ENCODE measurements around the gene EMC1.

The EMC1 gene

GRCh38 chr1:19255288-19255687 is 4.0 kb upstream of the EMC1 start:
- TF ChIP-seq EZH2phosphoT487 (IDR thresholded peaks at IDR 0.05; ENCODE audit: borderline replicate concordance, low read length) (no peak), CTCF (IDR thresholded peaks at IDR 0.05; ENCODE audit: low read depth, low read length, poor library complexity, severe bottlenecking) (no peak)
- peaks cover 23% of the 10 kb centered on the region for H4K20me1 ChIP-seq (ENCODE audit: control insufficient read depth, insufficient read depth, low read depth, low read length)
- H3K27me3 ChIP-seq (ENCODE audit: control insufficient read depth, low read length), result no peaks in the 10 kb centered on the region
- no peaks in the 10 kb centered on the region for H3K9me2 ChIP-seq (replicated peaks; ENCODE audit: control insufficient read depth, low read length)
- no peak overlapping the region for H3K4me2 ChIP-seq (ENCODE audit: low read length)
- peaks cover 17% of the 10 kb centered on the region for H3K4me1 ChIP-seq (ENCODE audit: control insufficient read depth, low read length)
- peaks cover 94% of the 10 kb centered on the region for H3K36me3 ChIP-seq (ENCODE audit: control insufficient read depth, low read length)
- no peak overlapping the region for H3K4me3 ChIP-seq (ENCODE audit: low read length)
- no peak overlapping the region for H3K27ac ChIP-seq (ENCODE audit: low read depth, low read length)
- no peaks in the 10 kb centered on the region for H3F3A ChIP-seq (ENCODE audit: control insufficient read depth, insufficient read depth)
- H3K9me3 ChIP-seq (ENCODE audit: control insufficient read depth, insufficient read depth, low read length), result no peaks in the 10 kb centered on the region
- peaks cover 63% of the 10 kb centered on the region for H3K79me2 ChIP-seq (ENCODE audit: control insufficient read depth, low read length)

- no peak overlapping the region for H3K4me3 ChIP-seq (ENCODE audit: low read length)
- no peaks in the 10 kb centered on the region for H3F3A ChIP-seq (ENCODE audit: control insufficient read depth, insufficient read depth)
- H3K9me3 ChIP-seq (ENCODE audit: control insufficient read depth, insufficient read depth, low read length), result no peaks in the 10 kb centered on the region
- no peaks in the 10 kb centered on the region for H3K9me2 ChIP-seq (replicated peaks; ENCODE audit: control insufficient read depth, low read length)
- H3K4me2 ChIP-seq (ENCODE audit: low read length), result no peak overlapping the region
- peaks cover 23% of the 10 kb centered on the region for H4K20me1 ChIP-seq (ENCODE audit: control insufficient read depth, insufficient read depth, low read depth, low read length)
- H3K27ac ChIP-seq (ENCODE audit: low read depth, low read length), result no peak overlapping the region
- no peaks in the 10 kb centered on the region for H3K27me3 ChIP-seq (ENCODE audit: control insufficient read depth, low read length)
- no peak for TF ChIP-seq EZH2phosphoT487 (IDR thresholded peaks at IDR 0.05; ENCODE audit: borderline replicate concordance, low read length)
- no peak for TF ChIP-seq CTCF (IDR thresholded peaks at IDR 0.05; ENCODE audit: low read depth, low read length, poor library complexity, severe bottlenecking)
- H3K36me3 ChIP-seq (ENCODE audit: control insufficient read depth, low read length), result peaks cover 89% of the 10 kb centered on the region
- peaks cover 72% of the 10 kb centered on the region for H3K79me2 ChIP-seq (ENCODE audit: control insufficient read depth, low read length)
- H3K4me1 ChIP-seq (ENCODE audit: control insufficient read depth, low read length), result peaks cover 26% of the 10 kb centered on the region
Observed at GRCh38 chr1:19254416-19254815, 3.1 kb upstream of the EMC1 start.

- peaks cover 27% of the 10 kb centered on the region for H3K4me1 ChIP-seq (ENCODE audit: control insufficient read depth, low read length)
- H3F3A ChIP-seq (ENCODE audit: control insufficient read depth, insufficient read depth), result no peaks in the 10 kb centered on the region
- H4K20me1 ChIP-seq (ENCODE audit: control insufficient read depth, insufficient read depth, low read depth, low read length), result peaks cover 23% of the 10 kb centered on the region
- H3K4me3 ChIP-seq (ENCODE audit: low read length), result peak overlapping the region; percentile 91
- no peaks in the 10 kb centered on the region for H3K27me3 ChIP-seq (ENCODE audit: control insufficient read depth, low read length)
- no peaks in the 10 kb centered on the region for H3K9me3 ChIP-seq (ENCODE audit: control insufficient read depth, insufficient read depth, low read length)
- H3K36me3 ChIP-seq (ENCODE audit: control insufficient read depth, low read length), result peaks cover 63% of the 10 kb centered on the region
- peak overlapping the region; percentile 84 for H3K27ac ChIP-seq (ENCODE audit: low read depth, low read length)
- peaks cover 99% of the 10 kb centered on the region for H3K79me2 ChIP-seq (ENCODE audit: control insufficient read depth, low read length)
- peak overlapping the region; percentile 76 for H3K4me2 ChIP-seq (ENCODE audit: low read length)
- no peaks in the 10 kb centered on the region for H3K9me2 ChIP-seq (replicated peaks; ENCODE audit: control insufficient read depth, low read length)
- TF ChIP-seq EZH2phosphoT487 (IDR thresholded peaks at IDR 0.05; ENCODE audit: borderline replicate concordance, low read length) (no peak), CTCF (IDR thresholded peaks at IDR 0.05; ENCODE audit: low read depth, low read length, poor library complexity, severe bottlenecking) (no peak)
Observed at GRCh38 chr1:19250629-19251304, 557 bp downstream of the EMC1 start.

Measured in DOHH2 (cell line).